Measurements from ENCODE around the gene DCST2.

The DCST2 gene

GRCh38 chr1:155001675-155002463 lies 31.7 kb downstream of the DCST2 start:
- H3K4me3 ChIP-seq (ENCODE audit: insufficient read depth, low read length, poor library complexity, severe bottlenecking), result peak overlapping the region; percentile 50
- H3K9ac ChIP-seq (ENCODE audit: low read length), result peak overlapping the region; percentile 38
- TF ChIP-seq EZH2phosphoT487 (conservative IDR thresholded peaks at IDR 0.05; ENCODE audit: low read length), result no peak
- no peak for TF ChIP-seq CTCF (IDR thresholded peaks at IDR 0.05; ENCODE audit: insufficient read depth, low read length, poor library complexity, severe bottlenecking)
- peak overlapping the region; percentile 69 for H3K4me2 ChIP-seq (ENCODE audit: low read depth, low read length, poor library complexity, severe bottlenecking)
- no peaks in the 10 kb centered on the region for H3K79me2 ChIP-seq (ENCODE audit: insufficient read depth, low read length)
- H4K20me1 ChIP-seq (ENCODE audit: low read depth, low read length), result no peaks in the 10 kb centered on the region
- no peaks in the 10 kb centered on the region for H3K9me3 ChIP-seq (ENCODE audit: insufficient read depth, low read length)
- no peaks in the 10 kb centered on the region for H3K9me2 ChIP-seq (replicated peaks; ENCODE audit: insufficient read depth, low read length)
- H3K27ac ChIP-seq (ENCODE audit: low read depth, low read length), result no peak overlapping the region
- H3K36me3 ChIP-seq (ENCODE audit: low read length), result no peaks in the 10 kb centered on the region
- H3K27me3 ChIP-seq (ENCODE audit: low read length), result no peaks in the 10 kb centered on the region
- no peak overlapping the region for H2AFZ ChIP-seq (ENCODE audit: low read depth, low read length, severe bottlenecking)
- peaks cover 11% of the 10 kb centered on the region; the same call in 1 of the 2 replicates for H3F3A ChIP-seq (ENCODE audit: insufficient read depth)

- Histone ChIP-seq H3K9me2 (replicated peaks; ENCODE audit: insufficient read depth, low read length) (no peaks in the 10 kb centered on the region), H2AFZ (ENCODE audit: low read depth, low read length, severe bottlenecking) (peak overlapping the region; percentile 77), H3K9me3 (ENCODE audit: insufficient read depth, low read length) (no peaks in the 10 kb centered on the region), H3F3A (ENCODE audit: insufficient read depth) (peaks cover 11% of the 10 kb centered on the region; the same call in 1 of the 2 replicates), H3K9ac (ENCODE audit: low read length) (peak overlapping the region; percentile 38), H4K20me1 (ENCODE audit: low read depth, low read length) (no peaks in the 10 kb centered on the region), H3K36me3 (ENCODE audit: low read length) (no peaks in the 10 kb centered on the region), H3K27ac (ENCODE audit: low read depth, low read length) (0 out of 2 replicates have a peak overlapping the region, but pooled peaks have one; percentile 25), H3K4me3 (ENCODE audit: insufficient read depth, low read length, poor library complexity, severe bottlenecking) (peak overlapping the region; percentile 50), H3K79me2 (ENCODE audit: insufficient read depth, low read length) (no peaks in the 10 kb centered on the region), H3K27me3 (ENCODE audit: low read length) (no peaks in the 10 kb centered on the region), H3K4me2 (ENCODE audit: low read depth, low read length, poor library complexity, severe bottlenecking) (peak overlapping the region; percentile 69)
- TF ChIP-seq CTCF (IDR thresholded peaks at IDR 0.05; ENCODE audit: insufficient read depth, low read length, poor library complexity, severe bottlenecking), result no peak
- no peak for TF ChIP-seq EZH2phosphoT487 (conservative IDR thresholded peaks at IDR 0.05; ENCODE audit: low read length)
Observed at GRCh38 chr1:155001425-155001674, 32.2 kb downstream of the DCST2 start.

DNA sequence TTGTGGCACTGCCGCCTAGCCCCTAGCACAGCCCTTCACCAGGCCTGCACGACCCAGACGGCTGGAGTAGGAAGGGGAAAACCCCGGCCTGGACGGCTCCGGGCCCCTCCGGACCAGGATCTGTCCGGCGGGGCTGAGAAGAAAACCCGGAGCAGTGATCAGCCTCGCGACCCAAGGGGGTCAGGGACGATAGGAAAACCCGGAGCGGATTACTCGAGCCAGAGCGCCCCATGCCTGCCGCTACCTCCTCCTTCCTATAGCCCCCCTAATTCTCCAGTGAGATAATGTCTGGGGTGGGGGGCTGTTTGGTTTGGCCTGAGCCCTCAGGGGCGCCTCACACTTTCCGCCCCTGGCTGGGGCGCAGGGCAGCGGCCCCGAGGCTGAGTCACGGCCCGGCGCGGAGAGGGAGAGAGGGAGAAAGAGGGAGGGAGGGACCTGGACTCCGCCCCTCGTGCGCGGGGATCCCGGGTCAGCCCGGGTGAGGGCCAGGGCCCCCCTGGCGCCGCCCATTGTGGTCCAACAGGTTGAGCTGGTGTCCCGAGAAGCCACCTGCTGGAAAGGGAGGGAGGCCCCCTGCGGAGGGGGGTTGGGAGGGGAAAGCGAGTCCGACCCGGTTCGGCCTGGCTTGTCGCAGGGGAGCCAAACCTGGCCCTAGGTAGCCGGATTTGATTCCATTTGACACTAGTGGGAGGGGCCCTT lies 32.7 kb downstream of the DCST2 start:
- H3K9ac ChIP-seq (ENCODE audit: low read length), result peak overlapping the region; percentile 38
- TF ChIP-seq CTCF (IDR thresholded peaks at IDR 0.05; ENCODE audit: insufficient read depth, low read length, poor library complexity, severe bottlenecking) (no peak), EZH2phosphoT487 (conservative IDR thresholded peaks at IDR 0.05; ENCODE audit: low read length) (no peak)
- H3K9me2 ChIP-seq (replicated peaks; ENCODE audit: insufficient read depth, low read length), result no peaks in the 10 kb centered on the region
- no peaks in the 10 kb centered on the region for H3K27me3 ChIP-seq (ENCODE audit: low read length)
- H2AFZ ChIP-seq (ENCODE audit: low read depth, low read length, severe bottlenecking), result peak overlapping the region; percentile 77
- peak overlapping the region; percentile 25; the same call in 1 of the 2 replicates for H3K27ac ChIP-seq (ENCODE audit: low read depth, low read length)
- no peaks in the 10 kb centered on the region for H3K36me3 ChIP-seq (ENCODE audit: low read length)
- H3K4me2 ChIP-seq (ENCODE audit: low read depth, low read length, poor library complexity, severe bottlenecking), result peak overlapping the region; percentile 69
- H3F3A ChIP-seq (ENCODE audit: insufficient read depth), result peaks cover 14% of the 10 kb centered on the region
- H3K4me3 ChIP-seq (ENCODE audit: insufficient read depth, low read length, poor library complexity, severe bottlenecking), result peak overlapping the region; percentile 50
- no peaks in the 10 kb centered on the region for H3K9me3 ChIP-seq (ENCODE audit: insufficient read depth, low read length)
- no peaks in the 10 kb centered on the region for H4K20me1 ChIP-seq (ENCODE audit: low read depth, low read length)
- H3K79me2 ChIP-seq (ENCODE audit: insufficient read depth, low read length), result no peaks in the 10 kb centered on the region

Measured in SU-DHL-6 (cell line).